GM23248 (cell line): ENCODE results near the gene GRID2.

ENCODE experiments used
- EZH2 ChIP-seq: fragments of 200-600 bp; sonication (generic); IDR thresholded peaks from 2 replicates; pipeline ENCODE4 v1.6.1; 2018; ENCODE audit warnings: antibody characterized with exemption, mild to moderate bottlenecking; ENCODE audit not compliant: insufficient read depth, poor library complexity, severe bottlenecking
- EZH2phosphoT487 ChIP-seq: fragments of 200-600 bp; sonication (generic); IDR thresholded peaks from 2 replicates; pipeline ENCODE4 v1.6.1; 2018; ENCODE audit warnings: antibody characterized with exemption, moderate library complexity, mild to moderate bottlenecking, low read depth; ENCODE audit not compliant: insufficient read depth

GRCh38 chr4:93179044-93179443, 875.3 kb downstream of the GRID2 start:
- no peak for TF ChIP-seq EZH2phosphoT487
- no peak for TF ChIP-seq EZH2
